Measurements from ENCODE around the gene NRIP1.

DNA sequence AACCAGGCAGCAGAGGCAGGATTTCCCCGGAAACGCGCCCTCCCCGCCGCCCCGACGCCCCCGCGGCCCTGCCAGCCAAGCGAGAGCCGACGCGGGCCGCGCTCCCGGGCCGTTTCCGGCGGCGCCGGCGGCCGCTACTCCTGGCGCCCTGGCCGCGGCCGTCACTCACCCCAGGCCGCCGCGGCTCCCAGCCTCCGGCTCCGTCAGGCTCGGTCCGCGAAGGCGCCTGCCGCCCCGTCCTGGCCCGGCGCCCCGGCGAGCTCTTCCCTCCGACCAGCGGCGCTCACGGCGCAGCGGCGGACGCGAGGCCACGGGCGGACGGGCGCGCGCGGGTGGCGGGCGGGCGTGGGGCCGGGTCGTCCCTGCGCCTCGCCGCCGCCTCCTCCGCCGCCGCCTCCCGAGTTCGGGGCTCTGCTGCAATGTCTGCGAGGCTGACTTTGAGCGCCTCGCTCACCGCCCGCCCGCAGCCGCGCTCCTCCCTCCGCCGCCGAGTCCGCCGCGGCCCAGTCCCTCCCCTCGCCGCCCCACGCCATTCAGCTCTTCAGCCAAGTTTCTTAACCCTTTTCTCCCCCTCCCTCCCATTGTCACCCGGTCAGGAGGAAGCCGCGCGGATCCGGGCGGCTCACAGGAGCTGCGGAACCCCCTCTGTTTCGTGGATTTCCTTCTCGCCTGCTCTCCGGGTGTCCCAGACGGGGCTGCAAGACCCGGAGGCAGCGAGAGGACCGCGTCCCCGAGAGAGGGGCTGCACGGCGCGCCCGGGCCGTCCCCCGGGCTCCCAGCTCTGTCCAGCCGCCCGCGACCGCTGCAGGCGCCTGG lies at the start of gene NRIP1:
- TF ChIP-seq, protein P1, sequence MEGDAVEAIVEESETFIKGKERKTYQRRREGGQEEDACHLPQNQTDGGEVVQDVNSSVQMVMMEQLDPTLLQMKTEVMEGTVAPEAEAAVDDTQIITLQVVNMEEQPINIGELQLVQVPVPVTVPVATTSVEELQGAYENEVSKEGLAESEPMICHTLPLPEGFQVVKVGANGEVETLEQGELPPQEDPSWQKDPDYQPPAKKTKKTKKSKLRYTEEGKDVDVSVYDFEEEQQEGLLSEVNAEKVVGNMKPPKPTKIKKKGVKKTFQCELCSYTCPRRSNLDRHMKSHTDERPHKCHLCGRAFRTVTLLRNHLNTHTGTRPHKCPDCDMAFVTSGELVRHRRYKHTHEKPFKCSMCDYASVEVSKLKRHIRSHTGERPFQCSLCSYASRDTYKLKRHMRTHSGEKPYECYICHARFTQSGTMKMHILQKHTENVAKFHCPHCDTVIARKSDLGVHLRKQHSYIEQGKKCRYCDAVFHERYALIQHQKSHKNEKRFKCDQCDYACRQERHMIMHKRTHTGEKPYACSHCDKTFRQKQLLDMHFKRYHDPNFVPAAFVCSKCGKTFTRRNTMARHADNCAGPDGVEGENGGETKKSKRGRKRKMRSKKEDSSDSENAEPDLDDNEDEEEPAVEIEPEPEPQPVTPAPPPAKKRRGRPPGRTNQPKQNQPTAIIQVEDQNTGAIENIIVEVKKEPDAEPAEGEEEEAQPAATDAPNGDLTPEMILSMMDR (IDR thresholded peaks at IDR 0.05): no peak
- peak in 1 of 2 donors; percentile 66 for TF ChIP-seq POLR2AphosphoS5 (IDR thresholded peaks at IDR 0.05; ENCODE audit: insufficient read depth in 1 of 2, low read depth in 1 of 2)

Data from vagina (tissue), 2 donors.